HFFc6 (cell line): ENCODE measurements around the gene EMC6. TPM values are rescaled to one million over a fixed set of nuclear protein-coding genes. Genes with fewer than 3 reads are reported as not detected.

ENCODE experiments used
- DNase-seq: peaks from one replicate; pipeline ENCODE4 v3.0.0-alpha.2; 2018
- H3K27ac Mint-ChIP-seq: 2 replicates; pipeline ENCODE4 v1.8.0; 2020; ENCODE audit warnings: mild to moderate bottlenecking, mixed read lengths
- H3K27me3 Mint-ChIP-seq: 2 replicates; pipeline ENCODE4 v1.8.0; 2021; ENCODE audit warnings: mild to moderate bottlenecking, moderate library complexity, mixed read lengths; ENCODE audit not compliant: insufficient read depth
- H3K36me3 Mint-ChIP-seq: 2 replicates; pipeline ENCODE4 v1.8.0; 2021; ENCODE audit warnings: low read depth, mixed read lengths
- H3K4me1 Mint-ChIP-seq: 2 replicates; pipeline ENCODE4 v1.8.0; 2020; ENCODE audit warnings: low read depth, mixed read lengths
- H3K4me3 Mint-ChIP-seq: 2 replicates; pipeline ENCODE4 v1.8.0; 2020; ENCODE audit warnings: mild to moderate bottlenecking, moderate library complexity, mixed read lengths
- H3K9me3 Mint-ChIP-seq: 2 replicates; pipeline ENCODE4 v1.8.0; 2020; ENCODE audit warnings: mild to moderate bottlenecking, mixed read lengths
- total RNA-seq, 6 experiments: library from RNA; stranded (reverse); fragmentation: NEBNext Ultra II Directional; extraction: Animal tissue kit (Norgen Biotek cat#: 25700); gene quantifications; 2 replicates in 1 of 6; 3 replicates in 5 of 6; pipeline ENCODE4 v1.2.3, GENCODE V29; 2021
- TF ChIP-seq, protein P1 (sequence below): fragments of 200-600 bp; sonication (generic); IDR thresholded peaks from 2 replicates; pipeline ENCODE4 v1.5.0; 2021; ENCODE audit warnings: antibody characterized with exemption, mild to moderate bottlenecking

The EMC6 gene
- total RNA-seq, 6 experiments from 2014 or later: 57.6 to 66.8 (median 64.1) TPM

GRCh38 chr17:3691617-3692067 is 23.0 kb downstream of the EMC6 start:
- Mint-ChIP-seq H3K9me3 (no peaks in the 10 kb centered on the region), H3K27ac (no peak overlapping the region), H3K27me3 (peaks cover 2% of the 10 kb centered on the region), H3K4me3 (no peak overlapping the region), H3K4me1 (peaks cover 6% of the 10 kb centered on the region; the same call in 1 of the 2 replicates), H3K36me3 (no peaks in the 10 kb centered on the region)
- TF ChIP-seq, protein P1, sequence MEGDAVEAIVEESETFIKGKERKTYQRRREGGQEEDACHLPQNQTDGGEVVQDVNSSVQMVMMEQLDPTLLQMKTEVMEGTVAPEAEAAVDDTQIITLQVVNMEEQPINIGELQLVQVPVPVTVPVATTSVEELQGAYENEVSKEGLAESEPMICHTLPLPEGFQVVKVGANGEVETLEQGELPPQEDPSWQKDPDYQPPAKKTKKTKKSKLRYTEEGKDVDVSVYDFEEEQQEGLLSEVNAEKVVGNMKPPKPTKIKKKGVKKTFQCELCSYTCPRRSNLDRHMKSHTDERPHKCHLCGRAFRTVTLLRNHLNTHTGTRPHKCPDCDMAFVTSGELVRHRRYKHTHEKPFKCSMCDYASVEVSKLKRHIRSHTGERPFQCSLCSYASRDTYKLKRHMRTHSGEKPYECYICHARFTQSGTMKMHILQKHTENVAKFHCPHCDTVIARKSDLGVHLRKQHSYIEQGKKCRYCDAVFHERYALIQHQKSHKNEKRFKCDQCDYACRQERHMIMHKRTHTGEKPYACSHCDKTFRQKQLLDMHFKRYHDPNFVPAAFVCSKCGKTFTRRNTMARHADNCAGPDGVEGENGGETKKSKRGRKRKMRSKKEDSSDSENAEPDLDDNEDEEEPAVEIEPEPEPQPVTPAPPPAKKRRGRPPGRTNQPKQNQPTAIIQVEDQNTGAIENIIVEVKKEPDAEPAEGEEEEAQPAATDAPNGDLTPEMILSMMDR: no peak; the same call in 1 of the 2 replicates
- DNase-seq: no peak

GRCh38 chr17:3692346-3692745 is 23.7 kb downstream of the EMC6 start:
- Mint-ChIP-seq H3K36me3 (no peaks in the 10 kb centered on the region), H3K9me3 (peaks cover under 1% of the 10 kb centered on the region; the same call in 1 of the 2 replicates), H3K27ac (no peak overlapping the region), H3K4me3 (no peak overlapping the region), H3K4me1 (peaks cover 6% of the 10 kb centered on the region; the same call in 1 of the 2 replicates), H3K27me3 (peaks cover 2% of the 10 kb centered on the region)
- no peak for DNase-seq
- TF ChIP-seq, protein P1: peak; percentile 41

GRCh38 chr17:3693141-3693540 is 24.5 kb downstream of the EMC6 start:
- no peak overlapping the region for H3K27ac Mint-ChIP-seq
- H3K4me1 Mint-ChIP-seq: peaks cover 6% of the 10 kb centered on the region; the same call in 1 of the 2 replicates
- peaks cover 8% of the 10 kb centered on the region for H3K9me3 Mint-ChIP-seq
- H3K4me3 Mint-ChIP-seq: no peak overlapping the region
- DNase-seq: no peak
- H3K36me3 Mint-ChIP-seq: peaks cover 5% of the 10 kb centered on the region; the same call in 1 of the 2 replicates
- H3K27me3 Mint-ChIP-seq: peaks cover 5% of the 10 kb centered on the region
- TF ChIP-seq, protein P1: no peak

- H3K27me3 Mint-ChIP-seq: peaks cover 5% of the 10 kb centered on the region
- no peak for DNase-seq
- peaks cover 12% of the 10 kb centered on the region for H3K9me3 Mint-ChIP-seq
- H3K4me1 Mint-ChIP-seq: peaks cover 6% of the 10 kb centered on the region; the same call in 1 of the 2 replicates
- H3K4me3 Mint-ChIP-seq: no peak overlapping the region
- H3K36me3 Mint-ChIP-seq: peaks cover 5% of the 10 kb centered on the region; the same call in 1 of the 2 replicates
- TF ChIP-seq, protein P1: no peak
- no peak overlapping the region for H3K27ac Mint-ChIP-seq
Measured at GRCh38 chr17:3693829-3694231, 25.2 kb downstream of the EMC6 start.

- Mint-ChIP-seq H3K4me3 (peak overlapping the region; percentile 81), H3K9me3 (peaks cover 12% of the 10 kb centered on the region), H3K4me1 (peaks cover 6% of the 10 kb centered on the region; the same call in 1 of the 2 replicates), H3K27me3 (peaks cover 5% of the 10 kb centered on the region), H3K36me3 (peaks cover 5% of the 10 kb centered on the region; the same call in 1 of the 2 replicates), H3K27ac (no peak overlapping the region)
- no peak for DNase-seq
- TF ChIP-seq, protein P1: no peak
Measured at GRCh38 chr17:3695129-3695722, 26.6 kb downstream of the EMC6 start.
